Liver (tissue), 9 donors: ENCODE results near the gene LPIN3. TPM values are rescaled to one million over a fixed set of nuclear protein-coding genes. Genes with fewer than 3 reads are reported as not detected.

Source experiments
- DNase-seq: peaks from one replicate; pipeline ENCODE4 v3.0.0-alpha.2; 2017; ENCODE audit warnings: low spot score
- H3K27ac ChIP-seq, 2 donors: one replicate each; pipeline ENCODE4 v1.7.0; 2013; ENCODE audit warnings: inconsistent platforms in 2 of 2, low read length in 2 of 2, control low read depth in 1 of 2, low read depth in 1 of 2, mild to moderate bottlenecking in 1 of 2
- H3K27me3 ChIP-seq, 4 donors: one replicate each; pipeline versions ENCODE4 v1.6.1 to v1.7.0; 2013; ENCODE audit warnings: low read length in 3 of 4, inconsistent platforms in 1 of 4, mild to moderate bottlenecking in 1 of 4, moderate library complexity in 1 of 4; ENCODE audit not compliant: control insufficient read depth in 4 of 4, insufficient read depth in 4 of 4
- H3K36me3 ChIP-seq, 4 donors: one replicate each; pipeline versions ENCODE4 v1.6.1 to v1.7.0; 2013; ENCODE audit warnings: low read length in 3 of 4, mild to moderate bottlenecking in 3 of 4, low read depth in 1 of 4, moderate library complexity in 1 of 4; ENCODE audit not compliant: control insufficient read depth in 4 of 4, insufficient read depth in 3 of 4
- H3K4me1 ChIP-seq, 4 donors: one replicate each; pipeline versions ENCODE4 v1.6.1 to v1.7.0; 2013; ENCODE audit warnings: low read length in 3 of 4, mild to moderate bottlenecking in 3 of 4, moderate library complexity in 1 of 4; ENCODE audit not compliant: control insufficient read depth in 4 of 4, insufficient read depth in 4 of 4
- H3K4me3 ChIP-seq, 3 donors: one replicate each; pipeline versions ENCODE4 v1.6.1 to v1.7.0; 2013; ENCODE audit warnings: low read length in 3 of 3, control low read depth in 1 of 3, low read depth in 1 of 3, mild to moderate bottlenecking in 1 of 3
- H3K9ac ChIP-seq, 2 donors: one replicate each; pipeline ENCODE4 v1.7.0; 2013; ENCODE audit warnings: low read length in 2 of 2, mild to moderate bottlenecking in 2 of 2, moderate library complexity in 2 of 2, control low read depth in 1 of 2, low read depth in 1 of 2
- H3K9me3 ChIP-seq, 4 donors: one replicate each; pipeline versions ENCODE4 v1.6.1 to v1.7.0; 2013; ENCODE audit warnings: low read length in 3 of 4; ENCODE audit not compliant: control insufficient read depth in 4 of 4
- EGR1 ChIP-seq, 2 donors: IDR thresholded peaks; 2 replicates each; pipeline ENCODE4 v1.6.1; 2016 to 2018; ENCODE audit warnings: antibody characterized with exemption in 2 of 2, low read depth in 2 of 2
- FOXA1 ChIP-seq: IDR thresholded peaks from 2 replicates; pipeline ENCODE4 v1.6.1; 2016; ENCODE audit warnings: antibody characterized with exemption
- FOXA2 ChIP-seq: IDR thresholded peaks from 2 replicates; pipeline ENCODE4 v1.6.1; 2016; ENCODE audit warnings: antibody characterized with exemption
- JUND ChIP-seq, 2 donors: IDR thresholded peaks; 2 replicates each; pipeline ENCODE4 v1.6.1; 2016; ENCODE audit warnings: antibody characterized with exemption in 2 of 2
- RAD21 ChIP-seq, 2 donors: IDR thresholded peaks; 2 replicates each; pipeline ENCODE4 v1.6.1; 2016; ENCODE audit warnings: antibody characterized with exemption in 2 of 2, mild to moderate bottlenecking in 2 of 2
- RXRA ChIP-seq, 2 donors: IDR thresholded peaks; 2 replicates each; pipeline ENCODE4 v1.6.1; 2017 to 2018; ENCODE audit warnings: antibody characterized with exemption in 2 of 2, mild to moderate bottlenecking in 1 of 2
- SP1 ChIP-seq: IDR thresholded peaks from 2 replicates; pipeline ENCODE4 v1.6.1; 2018; ENCODE audit warnings: antibody characterized with exemption, mild to moderate bottlenecking
- TAF1 ChIP-seq: conservative IDR thresholded peaks from 2 replicates; pipeline ENCODE4 v1.6.1; 2016; ENCODE audit warnings: antibody characterized with exemption, mild to moderate bottlenecking
- YY1 ChIP-seq: IDR thresholded peaks from 2 replicates; pipeline ENCODE4 v1.6.1; 2016; ENCODE audit warnings: antibody characterized with exemption, mild to moderate bottlenecking
- WGBS: extraction: QIAGEN DNeasy Blood & Tissue Kit; methylation state at CpG from one replicate; pipeline ENCODE4 v1.1.7; 2013; 5-methylcytosine and 5-hydroxymethylcytosine counted together
- polyA plus RNA-seq, 2 donors: library from polyadenylated mRNA; stranded (reverse) in 1 of 2; unstranded in 1 of 2; fragments of 200-250 nt in 1 of 2; fragments of >200 nt in 1 of 2; fragmentation: Nextera tagmentation in 1 of 2; extraction: Ambion mirVana in 1 of 2; gene quantifications; one replicate each; pipeline versions ENCODE4 v1.2.1 to v1.2.3, GENCODE V29; 2013 to 2015
- total RNA-seq, 2 donors: library from RNA; depleted of rRNA; stranded (reverse); fragments of >200 nt; gene quantifications; one replicate each; pipeline ENCODE4 v1.2.3, GENCODE V29; 2014
- TF ChIP-seq, protein P1 (sequence below): IDR thresholded peaks from 2 replicates; pipeline ENCODE4 v1.6.1; 2016; ENCODE audit warnings: antibody characterized with exemption, mild to moderate bottlenecking
- TF ChIP-seq, protein P2 (sequence below): fragments of 150-350 bp; IDR thresholded peaks from 2 replicates; pipeline ENCODE4 v1.5.1; 2017; ENCODE audit warnings: improper control_type of control experiment, low read depth, low read length; ENCODE audit not compliant: missing input control
- TF ChIP-seq, protein P3 (sequence below): IDR thresholded peaks from 2 replicates; pipeline ENCODE4 v1.6.1; 2016; ENCODE audit warnings: antibody characterized with exemption
- TF ChIP-seq, protein P4 (sequence below): IDR thresholded peaks from 2 replicates; pipeline ENCODE4 v1.6.1; 2016; ENCODE audit warnings: antibody characterized with exemption
- donor health status: healthy.
- donor health status: healthy.
- donor health status: healthy.
- donor health status: healthy.
- donor health status: healthy.

LPIN3 gene
- total and polyA plus RNA-seq, 4 donors: 1.5 to 32.4 (median 13.4) TPM

DNA sequence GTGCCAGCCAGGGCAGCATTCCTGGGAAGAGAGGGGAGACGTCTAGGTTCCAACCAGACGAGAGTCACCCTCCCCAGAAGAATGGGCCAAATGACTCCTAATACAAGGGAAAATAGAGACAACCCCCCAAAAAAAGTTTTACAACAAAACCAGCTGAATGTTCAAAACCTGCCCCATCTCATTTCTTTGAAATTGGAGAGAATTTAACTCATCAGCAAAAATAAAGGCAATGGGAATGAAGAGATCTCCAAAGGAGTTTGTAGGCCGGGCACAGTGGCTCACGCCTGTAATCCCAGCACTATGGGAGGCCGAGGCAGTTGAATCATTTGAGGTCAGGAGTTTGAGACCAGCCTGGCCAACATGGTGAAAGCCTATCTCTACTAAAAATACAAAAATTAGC is 35.7 kb downstream of the LPIN3 start:
- H3K4me3 ChIP-seq: no peak overlapping the region
- WGBS: 91% methylated on average over 5 of the region's 5 CpGs
- no peaks in the 10 kb centered on the region for H3K9me3 ChIP-seq
- no peak overlapping the region for H3K27ac ChIP-seq
- H3K4me1 ChIP-seq: no peaks in the 10 kb centered on the region
- H3K27me3 ChIP-seq: no peaks in the 10 kb centered on the region
- TF ChIP-seq RAD21 (IDR thresholded peaks at IDR 0.05) (no peak), FOXA1 (no peak), JUND (IDR thresholded peaks at IDR 0.05) (no peak), EGR1 (IDR thresholded peaks at IDR 0.05; ENCODE audit: low read depth in 2 of 2) (no peak), RXRA (IDR thresholded peaks at IDR 0.05) (no peak), TAF1 (no peak), FOXA2 (no peak)
- TF ChIP-seq, protein P1, sequence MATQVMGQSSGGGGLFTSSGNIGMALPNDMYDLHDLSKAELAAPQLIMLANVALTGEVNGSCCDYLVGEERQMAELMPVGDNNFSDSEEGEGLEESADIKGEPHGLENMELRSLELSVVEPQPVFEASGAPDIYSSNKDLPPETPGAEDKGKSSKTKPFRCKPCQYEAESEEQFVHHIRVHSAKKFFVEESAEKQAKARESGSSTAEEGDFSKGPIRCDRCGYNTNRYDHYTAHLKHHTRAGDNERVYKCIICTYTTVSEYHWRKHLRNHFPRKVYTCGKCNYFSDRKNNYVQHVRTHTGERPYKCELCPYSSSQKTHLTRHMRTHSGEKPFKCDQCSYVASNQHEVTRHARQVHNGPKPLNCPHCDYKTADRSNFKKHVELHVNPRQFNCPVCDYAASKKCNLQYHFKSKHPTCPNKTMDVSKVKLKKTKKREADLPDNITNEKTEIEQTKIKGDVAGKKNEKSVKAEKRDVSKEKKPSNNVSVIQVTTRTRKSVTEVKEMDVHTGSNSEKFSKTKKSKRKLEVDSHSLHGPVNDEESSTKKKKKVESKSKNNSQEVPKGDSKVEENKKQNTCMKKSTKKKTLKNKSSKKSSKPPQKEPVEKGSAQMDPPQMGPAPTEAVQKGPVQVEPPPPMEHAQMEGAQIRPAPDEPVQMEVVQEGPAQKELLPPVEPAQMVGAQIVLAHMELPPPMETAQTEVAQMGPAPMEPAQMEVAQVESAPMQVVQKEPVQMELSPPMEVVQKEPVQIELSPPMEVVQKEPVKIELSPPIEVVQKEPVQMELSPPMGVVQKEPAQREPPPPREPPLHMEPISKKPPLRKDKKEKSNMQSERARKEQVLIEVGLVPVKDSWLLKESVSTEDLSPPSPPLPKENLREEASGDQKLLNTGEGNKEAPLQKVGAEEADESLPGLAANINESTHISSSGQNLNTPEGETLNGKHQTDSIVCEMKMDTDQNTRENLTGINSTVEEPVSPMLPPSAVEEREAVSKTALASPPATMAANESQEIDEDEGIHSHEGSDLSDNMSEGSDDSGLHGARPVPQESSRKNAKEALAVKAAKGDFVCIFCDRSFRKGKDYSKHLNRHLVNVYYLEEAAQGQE: no peak
- TF ChIP-seq, protein P2, sequence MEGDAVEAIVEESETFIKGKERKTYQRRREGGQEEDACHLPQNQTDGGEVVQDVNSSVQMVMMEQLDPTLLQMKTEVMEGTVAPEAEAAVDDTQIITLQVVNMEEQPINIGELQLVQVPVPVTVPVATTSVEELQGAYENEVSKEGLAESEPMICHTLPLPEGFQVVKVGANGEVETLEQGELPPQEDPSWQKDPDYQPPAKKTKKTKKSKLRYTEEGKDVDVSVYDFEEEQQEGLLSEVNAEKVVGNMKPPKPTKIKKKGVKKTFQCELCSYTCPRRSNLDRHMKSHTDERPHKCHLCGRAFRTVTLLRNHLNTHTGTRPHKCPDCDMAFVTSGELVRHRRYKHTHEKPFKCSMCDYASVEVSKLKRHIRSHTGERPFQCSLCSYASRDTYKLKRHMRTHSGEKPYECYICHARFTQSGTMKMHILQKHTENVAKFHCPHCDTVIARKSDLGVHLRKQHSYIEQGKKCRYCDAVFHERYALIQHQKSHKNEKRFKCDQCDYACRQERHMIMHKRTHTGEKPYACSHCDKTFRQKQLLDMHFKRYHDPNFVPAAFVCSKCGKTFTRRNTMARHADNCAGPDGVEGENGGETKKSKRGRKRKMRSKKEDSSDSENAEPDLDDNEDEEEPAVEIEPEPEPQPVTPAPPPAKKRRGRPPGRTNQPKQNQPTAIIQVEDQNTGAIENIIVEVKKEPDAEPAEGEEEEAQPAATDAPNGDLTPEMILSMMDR: no peak
- DNase-seq: no peak
- no peaks in the 10 kb centered on the region for H3K36me3 ChIP-seq
- no peak overlapping the region for H3K9ac ChIP-seq

DNA sequence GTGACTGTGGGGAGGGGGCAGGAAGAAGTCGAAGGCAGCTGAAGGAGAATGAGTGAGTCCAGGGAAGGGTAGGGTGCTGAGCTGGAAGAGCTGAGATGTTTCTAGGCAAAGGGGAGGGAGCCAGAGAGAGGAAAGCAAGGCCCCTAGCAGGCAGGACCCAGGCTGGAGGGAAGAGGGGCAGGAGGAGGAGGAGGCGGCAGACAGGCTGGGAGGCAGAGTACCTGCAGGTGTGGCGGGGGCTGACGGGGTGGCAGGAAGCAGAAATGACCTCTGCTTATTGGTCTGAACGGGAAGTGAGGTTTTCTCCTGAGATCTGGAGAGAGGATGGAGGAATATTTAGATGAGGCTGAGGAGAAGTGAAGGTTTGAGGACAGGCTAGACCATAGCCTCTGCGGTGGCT is 36.7 kb downstream of the LPIN3 start:
- no peaks in the 10 kb centered on the region for H3K36me3 ChIP-seq
- no peaks in the 10 kb centered on the region for H3K4me1 ChIP-seq
- H3K4me3 ChIP-seq: no peak overlapping the region
- DNase-seq: no peak
- H3K27ac ChIP-seq: no peak overlapping the region
- WGBS: 66% methylated on average over 6 of the region's 6 CpGs
- H3K9ac ChIP-seq: no peak overlapping the region
- TF ChIP-seq JUND (IDR thresholded peaks at IDR 0.05) (no peak), SP1 (no peak), YY1 (no peak), RAD21 (IDR thresholded peaks at IDR 0.05) (no peak), FOXA2 (no peak), FOXA1 (no peak)
- TF ChIP-seq, protein P3, sequence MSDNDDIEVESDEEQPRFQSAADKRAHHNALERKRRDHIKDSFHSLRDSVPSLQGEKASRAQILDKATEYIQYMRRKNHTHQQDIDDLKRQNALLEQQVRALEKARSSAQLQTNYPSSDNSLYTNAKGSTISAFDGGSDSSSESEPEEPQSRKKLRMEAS: no peak
- TF ChIP-seq, protein P1: no peak
- TF ChIP-seq, protein P4, sequence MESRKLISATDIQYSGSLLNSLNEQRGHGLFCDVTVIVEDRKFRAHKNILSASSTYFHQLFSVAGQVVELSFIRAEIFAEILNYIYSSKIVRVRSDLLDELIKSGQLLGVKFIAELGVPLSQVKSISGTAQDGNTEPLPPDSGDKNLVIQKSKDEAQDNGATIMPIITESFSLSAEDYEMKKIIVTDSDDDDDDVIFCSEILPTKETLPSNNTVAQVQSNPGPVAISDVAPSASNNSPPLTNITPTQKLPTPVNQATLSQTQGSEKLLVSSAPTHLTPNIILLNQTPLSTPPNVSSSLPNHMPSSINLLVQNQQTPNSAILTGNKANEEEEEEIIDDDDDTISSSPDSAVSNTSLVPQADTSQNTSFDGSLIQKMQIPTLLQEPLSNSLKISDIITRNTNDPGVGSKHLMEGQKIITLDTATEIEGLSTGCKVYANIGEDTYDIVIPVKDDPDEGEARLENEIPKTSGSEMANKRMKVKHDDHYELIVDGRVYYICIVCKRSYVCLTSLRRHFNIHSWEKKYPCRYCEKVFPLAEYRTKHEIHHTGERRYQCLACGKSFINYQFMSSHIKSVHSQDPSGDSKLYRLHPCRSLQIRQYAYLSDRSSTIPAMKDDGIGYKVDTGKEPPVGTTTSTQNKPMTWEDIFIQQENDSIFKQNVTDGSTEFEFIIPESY: no peak
- no peaks in the 10 kb centered on the region for H3K27me3 ChIP-seq
- H3K9me3 ChIP-seq: no peaks in the 10 kb centered on the region
